EL (cell line): ENCODE results near the gene CCDC136.

Experiments used
- DNase-seq: peaks from one replicate; pipeline ENCODE4 v3.0.0-alpha.2; 2016

Gene CCDC136

DNA sequence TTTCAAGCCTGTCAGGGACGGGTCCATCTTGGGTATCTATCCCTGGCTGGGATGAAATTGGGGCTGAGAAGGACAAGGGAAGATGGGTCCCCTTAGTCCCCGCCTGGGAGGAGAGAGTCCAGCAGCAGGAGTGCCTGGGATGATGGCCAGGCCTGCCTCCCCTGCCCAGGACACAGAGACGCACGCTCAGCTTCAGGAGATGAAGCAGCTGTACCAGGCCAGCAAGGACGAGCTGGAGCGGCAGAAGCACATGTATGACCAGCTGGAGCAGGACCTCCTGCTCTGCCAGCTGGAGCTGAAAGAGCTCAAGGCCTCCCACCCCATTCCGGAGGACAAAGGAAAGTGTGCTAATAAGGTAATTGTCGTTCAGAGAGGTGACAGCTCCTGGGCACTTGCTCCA, 15.4 kb downstream of the CCDC136 start:
- DNase-seq = no peak

GRCh38 chr7:128809363-128809762, 17.6 kb downstream of the CCDC136 start:
- no peak for DNase-seq

GRCh38 chr7:128810473-128810872, 18.7 kb downstream of the CCDC136 start:
- no peak for DNase-seq

GRCh38 chr7:128810997-128811396, 19.2 kb downstream of the CCDC136 start:
- no peak for DNase-seq

DNA sequence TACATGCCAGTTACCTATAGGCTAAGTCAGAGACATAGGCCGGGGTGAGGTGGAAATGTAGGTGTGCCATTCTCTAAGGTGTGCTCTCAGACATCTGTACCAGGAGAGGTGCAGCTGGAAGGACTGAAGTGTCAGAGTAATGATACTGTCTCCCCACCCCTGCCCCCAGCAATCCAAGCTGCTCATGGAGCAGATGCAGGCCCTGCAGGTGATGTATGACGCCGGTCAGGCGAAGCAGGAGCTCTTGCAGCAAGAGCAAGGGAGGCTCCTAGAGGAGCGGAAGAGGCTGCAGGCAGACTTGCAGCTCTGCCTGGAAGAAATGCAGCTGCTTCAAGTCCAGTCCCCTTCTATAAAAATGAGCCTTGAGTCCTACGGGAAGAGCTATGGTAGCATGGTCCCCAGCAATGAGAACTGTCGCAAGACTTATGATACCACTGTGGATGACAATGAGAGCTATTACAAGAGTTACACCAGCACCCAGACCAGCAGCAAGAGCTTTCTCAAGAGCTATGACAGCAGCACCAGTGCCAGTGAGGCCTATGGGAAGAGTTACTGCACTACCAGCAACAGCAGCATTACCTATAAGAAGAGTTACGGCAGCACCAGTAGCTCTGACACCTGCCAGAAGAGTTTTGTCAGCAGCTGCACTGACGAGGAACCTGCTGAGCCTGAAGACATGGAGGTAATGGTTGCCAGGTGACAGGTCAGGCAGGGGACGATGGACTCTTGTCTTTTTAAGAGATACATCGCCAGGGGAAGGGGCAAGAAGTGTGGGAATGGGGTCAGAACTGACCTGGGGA, 20.1 kb downstream of the CCDC136 start:
- DNase-seq = no peak

- DNase-seq = no peak
These were observed 20.9 kb downstream of the CCDC136 start for GRCh38 chr7:128812514-128813168.

DNA sequence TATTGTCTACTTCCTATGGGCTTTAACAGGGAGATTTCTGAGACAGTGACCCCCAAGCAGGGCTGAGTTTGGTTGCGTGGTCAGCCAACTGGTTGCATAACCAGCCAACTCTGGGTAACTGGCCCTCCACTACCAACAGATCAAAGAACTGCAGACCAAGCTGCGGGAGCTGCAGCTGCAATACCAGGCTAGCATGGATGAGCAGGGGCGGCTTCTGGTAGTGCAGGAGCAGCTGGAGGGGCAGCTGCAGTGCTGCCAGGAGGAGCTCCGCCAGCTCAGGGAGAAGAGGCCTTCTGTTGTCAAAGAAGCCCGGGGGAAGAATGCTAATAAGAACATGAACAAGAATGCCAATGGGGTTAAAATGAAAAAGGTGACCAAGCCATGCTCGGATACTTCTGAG, 22.7 kb downstream of the CCDC136 start:
- DNase-seq = no peak

DNA sequence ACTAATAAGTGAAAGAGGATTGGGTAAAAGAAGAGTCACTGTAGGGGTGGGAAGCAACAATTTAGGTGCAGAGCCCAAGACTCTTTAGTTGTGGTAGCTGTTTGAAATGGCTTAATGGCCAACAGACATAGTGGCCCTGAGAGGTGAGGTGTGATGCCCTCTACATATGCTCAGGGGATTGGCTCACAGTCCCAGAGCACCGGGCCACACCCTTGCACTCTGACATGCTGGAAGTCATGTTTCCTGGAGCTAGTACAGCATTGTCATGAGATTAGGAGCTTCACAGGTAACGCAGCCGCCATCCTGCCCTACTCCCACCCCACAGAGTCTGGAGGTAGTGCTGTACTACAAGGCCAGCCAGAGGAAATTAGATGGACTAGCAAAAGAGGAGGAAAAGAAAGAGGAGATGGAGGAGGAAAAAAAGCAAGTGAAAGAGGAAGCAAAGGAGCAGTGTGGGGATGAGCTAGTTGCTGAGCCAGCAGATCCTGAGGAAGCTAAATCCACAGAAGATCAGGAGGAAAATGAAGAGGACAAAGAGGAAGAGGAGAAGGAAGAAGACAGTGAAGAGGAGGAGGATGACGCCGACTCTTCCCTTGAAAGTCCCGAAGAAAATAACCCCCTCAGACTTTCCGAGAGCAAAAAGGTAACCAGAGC, 23.6 kb downstream of the CCDC136 start:
- no peak for DNase-seq

GRCh38 chr7:128818694-128819093, 26.9 kb downstream of the CCDC136 start:
- no peak for DNase-seq

GRCh38 chr7:128821724-128822123, 30.0 kb downstream of the CCDC136 start:
- DNase-seq = no peak

- DNase-seq = no peak
These were observed 34.7 kb downstream of the CCDC136 start for GRCh38 chr7:128826512-128826911.

GRCh38 chr7:128826916-128827247, 35.1 kb downstream of the CCDC136 start:
- no peak for DNase-seq

- DNase-seq = peak; percentile 85
These were observed 35.6 kb downstream of the CCDC136 start for GRCh38 chr7:128827248-128827958.

GRCh38 chr7:128827971-128828711, 36.4 kb downstream of the CCDC136 start:
- peak; percentile 89 for DNase-seq

GRCh38 chr7:128829391-128830166, 37.8 kb downstream of the CCDC136 start:
- peak; percentile 82 for DNase-seq

GRCh38 chr7:128830231-128831177, 38.7 kb downstream of the CCDC136 start, which contains the start of gene FLNC:
TSS of gene FLNC (plus strand) at chr7:128830406. CDS start at chr7:128830638, 232 bp downstream.
- DNase-seq = peak; percentile 76

DNA sequence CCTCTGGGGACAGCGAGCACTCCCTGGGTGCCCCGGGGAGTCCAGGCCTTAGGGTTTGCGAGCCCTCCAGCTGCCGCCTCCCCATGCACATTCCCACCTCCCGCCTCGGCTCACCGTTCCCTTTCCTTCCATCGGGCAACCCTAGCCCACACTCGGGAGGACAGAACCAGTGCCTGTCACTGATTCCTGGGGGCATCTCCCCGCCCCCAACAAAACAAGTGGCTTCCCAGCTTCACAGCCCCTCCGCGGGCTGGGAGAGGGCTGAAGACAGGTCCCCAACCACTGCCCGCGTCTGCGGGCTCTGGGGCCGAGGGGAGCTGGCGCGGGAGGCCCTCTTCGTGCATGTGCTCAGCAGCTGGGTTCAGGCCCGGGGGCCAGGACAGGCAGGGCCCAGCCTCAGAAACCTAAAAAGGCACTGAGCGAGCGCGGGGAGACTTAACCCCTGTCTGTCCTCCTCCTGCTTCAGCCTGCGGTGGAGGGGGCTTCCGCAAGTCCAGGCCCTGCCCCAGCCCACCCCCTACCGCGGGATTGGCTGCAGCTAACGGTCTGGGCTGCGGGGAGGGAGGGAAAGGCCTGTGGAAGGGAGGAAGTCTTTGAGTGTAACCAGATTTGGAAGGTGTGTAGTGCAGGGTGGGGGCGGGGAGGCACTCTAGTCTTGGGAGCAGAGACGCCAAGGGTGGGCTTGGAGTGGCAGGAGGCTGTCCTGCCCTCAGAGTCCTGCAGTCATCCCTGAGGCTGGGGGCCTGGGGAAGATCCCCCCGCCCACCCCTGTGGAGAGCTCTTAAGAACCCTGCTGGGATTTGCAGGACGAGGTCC, 39.6 kb downstream of the CCDC136 start:
- DNase-seq = peak; percentile 69

- DNase-seq = peak; percentile 56
These were observed 40.5 kb downstream of the CCDC136 start for GRCh38 chr7:128831994-128832879.

DNA sequence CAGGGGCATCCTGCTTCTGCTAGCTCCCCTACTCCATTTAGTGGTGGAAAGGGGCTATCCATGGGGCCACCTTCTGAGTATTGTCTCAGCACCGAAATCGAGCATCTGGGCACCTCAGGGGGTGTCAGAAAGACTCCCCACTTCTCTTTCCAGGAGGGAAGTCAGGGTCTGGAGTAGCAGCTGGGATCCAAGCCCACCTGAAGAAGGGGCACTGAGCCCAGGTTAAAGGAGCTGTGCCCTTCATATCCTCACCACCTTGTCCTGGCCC, 41.0 kb downstream of the CCDC136 start:
- DNase-seq = no peak
